IMR-90 (cell line): Measurements from ENCODE around the gene MMEL1. TPM values are rescaled to one million over a fixed set of nuclear protein-coding genes. Genes with fewer than 3 reads are reported as not detected.

Source experiments
- ATAC-seq: fragments of 200-7000 bp; cut with Tn5 transposase; 2 replicates; pipeline ENCODE4 v1.9.1; 2020; ENCODE audit warnings: low read depth, mild to moderate bottlenecking, moderate library complexity
- BruUV-seq: library from RNA; stranded (reverse); fragments of 400-500 nt; replicated peaks from 2 replicates; lab custom pipeline; 2021; lab: Mats Ljungman, UMichigan
- CTCF ChIA-PET: fragments of 300-600 bp; formaldehyde crosslinking; extraction: SDS; loops from one replicate; lab custom pipeline; 2021; ENCODE audit warnings: antibody characterized with exemption; lab: Yijun Ruan, JAX
- POLR2A ChIA-PET: fragments of 300-600 bp; sonication (Branson Sonifier 250); formaldehyde crosslinking; loops from one replicate; lab custom pipeline; 2022; ENCODE audit warnings: antibody characterized with exemption; ENCODE audit not compliant: unreplicated experiment; lab: Charles Lee
- DNase-seq: peaks from one replicate; pipeline ENCODE4 v3.0.0; 2013
- H2AFZ ChIP-seq: replicated peaks from 2 replicates; pipeline ENCODE3; 2013; ENCODE audit warnings: low read length, mild to moderate bottlenecking; ENCODE audit not compliant: poor library complexity
- H2AK5ac ChIP-seq: 2 replicates; pipeline ENCODE4 v1.6.1; 2013; ENCODE audit warnings: low read depth, low read length, inconsistent platforms
- H2AK9ac ChIP-seq: replicated peaks from 2 replicates; pipeline ENCODE3; 2013; ENCODE audit warnings: mild to moderate bottlenecking, low read depth, low read length, moderate library complexity; ENCODE audit not compliant: poor library complexity
- H2BK120ac ChIP-seq: 2 replicates; pipeline ENCODE4 v1.6.1; 2013; ENCODE audit warnings: low read depth, low read length, inconsistent platforms
- H2BK15ac ChIP-seq: 3 replicates; pipeline ENCODE4 v1.6.1; 2013; ENCODE audit warnings: low read depth, low read length, inconsistent platforms
- H2BK20ac ChIP-seq: 2 replicates; pipeline ENCODE4 v1.6.1; 2013; ENCODE audit warnings: low read depth, mild to moderate bottlenecking, inconsistent platforms, low read length, moderate library complexity
- H2BK5ac ChIP-seq: 2 replicates; pipeline ENCODE4 v1.6.1; 2013; ENCODE audit warnings: mild to moderate bottlenecking, low read depth, low read length, inconsistent platforms; ENCODE audit not compliant: poor library complexity, severe bottlenecking
- H3K14ac ChIP-seq: replicated peaks from 2 replicates; pipeline ENCODE4 v1.6.1; 2013; ENCODE audit warnings: low read depth, low read length, inconsistent platforms
- H3K18ac ChIP-seq: 2 replicates; pipeline ENCODE4 v1.6.1; 2013; ENCODE audit warnings: low read depth, low read length, control low read depth
- H3K23ac ChIP-seq: 2 replicates; pipeline ENCODE4 v1.6.1; 2013; ENCODE audit warnings: low read depth, low read length, inconsistent platforms
- H3K27ac ChIP-seq: 2 replicates; pipeline ENCODE4 v1.5.1; 2013; ENCODE audit warnings: mild to moderate bottlenecking, control low read depth, low read length; ENCODE audit not compliant: insufficient read depth
- H3K27me3 ChIP-seq: 2 replicates; pipeline ENCODE4 v1.6.1; 2013; ENCODE audit warnings: low read length; ENCODE audit not compliant: control insufficient read depth, insufficient read depth
- H3K36me3 ChIP-seq: 2 replicates; pipeline ENCODE4 v1.6.1; 2013; ENCODE audit warnings: low read length, mixed read lengths; ENCODE audit not compliant: control insufficient read depth, insufficient read depth
- H3K4ac ChIP-seq: 2 replicates; pipeline ENCODE4 v1.6.1; 2013; ENCODE audit warnings: low read depth, low read length, inconsistent platforms
- H3K4me1 ChIP-seq: 2 replicates; pipeline ENCODE4 v1.6.1; 2013; ENCODE audit warnings: low read length, mixed read lengths; ENCODE audit not compliant: control insufficient read depth, insufficient read depth
- H3K4me2 ChIP-seq: 2 replicates; pipeline ENCODE4 v1.6.1; 2013; ENCODE audit warnings: low read depth, mild to moderate bottlenecking, control low read depth, low read length, moderate library complexity
- H3K4me3 ChIP-seq: 2 replicates; pipeline ENCODE4 v1.5.1; 2013; ENCODE audit warnings: low read depth, mild to moderate bottlenecking, control low read depth, low read length, moderate library complexity; ENCODE audit not compliant: insufficient read depth
- H3K56ac ChIP-seq: 2 replicates; pipeline ENCODE4 v1.6.1; 2013; ENCODE audit warnings: low read length, inconsistent platforms; ENCODE audit not compliant: insufficient read depth; ENCODE audit errors: extremely low read depth
- H3K79me1 ChIP-seq, 2 experiments: 2 replicates each; pipeline ENCODE4 v1.6.1; 2013; ENCODE audit warnings: low read length in 2 of 2, inconsistent platforms in 1 of 2, low read depth in 1 of 2
- H3K9ac ChIP-seq: 2 replicates; pipeline ENCODE4 v1.6.1; 2013; ENCODE audit warnings: low read depth, low read length, control low read depth
- H3K9me1 ChIP-seq: 2 replicates; pipeline ENCODE4 v1.6.1; 2013; ENCODE audit warnings: low read length, inconsistent platforms; ENCODE audit not compliant: insufficient read depth
- H3K9me3 ChIP-seq: 2 replicates; pipeline ENCODE4 v1.6.1; 2013; ENCODE audit warnings: low read length; ENCODE audit not compliant: control insufficient read depth, insufficient read depth
- H4K20me1 ChIP-seq: 2 replicates; pipeline ENCODE4 v1.6.1; 2013; ENCODE audit warnings: low read length, inconsistent platforms; ENCODE audit not compliant: insufficient read depth
- H4K5ac ChIP-seq: 2 replicates; pipeline ENCODE4 v1.6.1; 2013; ENCODE audit warnings: mild to moderate bottlenecking, low read depth, low read length, control low read depth
- H4K8ac ChIP-seq, 2 experiments: 2 replicates each; pipeline ENCODE4 v1.6.1; 2013; ENCODE audit warnings: low read depth in 2 of 2, low read length in 2 of 2, control low read depth in 1 of 2, inconsistent platforms in 1 of 2
- H4K91ac ChIP-seq: 2 replicates; pipeline ENCODE4 v1.6.1; 2013; ENCODE audit warnings: low read depth, low read length, inconsistent platforms; ENCODE audit not compliant: insufficient read depth
- BHLHE40 ChIP-seq: fragments of 150-350 bp; IDR thresholded peaks from 2 replicates; pipeline ENCODE4 v1.6.1; 2016; ENCODE audit warnings: mild to moderate bottlenecking, low read depth, low read length
- CEBPB ChIP-seq: IDR thresholded peaks from 2 replicates; pipeline ENCODE4 v1.6.1; 2012; ENCODE audit warnings: low read depth, low read length, improper control_type of control experiment
- CHD1 ChIP-seq: IDR thresholded peaks from 2 replicates; pipeline ENCODE4 v1.6.1; 2012; ENCODE audit warnings: low read depth, low read length, improper control_type of control experiment
- MAFK ChIP-seq: IDR thresholded peaks from 2 replicates; pipeline ENCODE4 v1.6.1; 2012; ENCODE audit warnings: low read depth, low read length, improper control_type of control experiment
- MAZ ChIP-seq: IDR thresholded peaks from 2 replicates; pipeline ENCODE4 v1.6.1; 2012; ENCODE audit warnings: low read depth, mild to moderate bottlenecking, low read length, improper control_type of control experiment, moderate library complexity, borderline replicate concordance
- MXI1 ChIP-seq: IDR thresholded peaks from 2 replicates; pipeline ENCODE4 v1.6.1; 2012; ENCODE audit warnings: low read depth, mild to moderate bottlenecking, low read length, moderate library complexity, borderline replicate concordance
- RCOR1 ChIP-seq: IDR thresholded peaks from 2 replicates; pipeline ENCODE4 v1.6.1; 2012; ENCODE audit warnings: mild to moderate bottlenecking, low read length, improper control_type of control experiment; ENCODE audit not compliant: insufficient replicate concordance
- RFX5 ChIP-seq: IDR thresholded peaks from 2 replicates; pipeline ENCODE4 v1.8.0; 2012; ENCODE audit warnings: low read depth, mild to moderate bottlenecking, low read length, moderate library complexity
- SMC3 ChIP-seq: fragments of 150-350 bp; IDR thresholded peaks from 2 replicates; pipeline ENCODE4 v1.6.1; 2016; ENCODE audit warnings: low read depth, mild to moderate bottlenecking, antibody characterized with exemption, low read length, moderate library complexity
- USF2 ChIP-seq: fragments of 150-350 bp; IDR thresholded peaks from 2 replicates; pipeline ENCODE4 v1.6.1; 2017; ENCODE audit warnings: mild to moderate bottlenecking, antibody characterized with exemption, low read length, low read depth
- WGBS, 2 experiments: methylation state at CpG; one replicate each; pipeline versions ENCODE4 v1.1.5 to v1.1.7; 2013; ENCODE audit warnings: missing lambda C conversion rate in 2 of 2; ENCODE audit not compliant: insufficient read length in 1 of 2; ENCODE audit errors: extremely low coverage in 2 of 2; 5-methylcytosine and 5-hydroxymethylcytosine counted together
- dilution Hi-C: fragments of 300-500 bp; cut with HindIII; formaldehyde crosslinking; loops from one replicate; pipeline ENCODE4 v1.14.3; 2018; ENCODE audit warnings: low sequenced_read_pairs; ENCODE audit not compliant: unreplicated experiment
- in situ Hi-C: fragments of 300-500 bp; cut with MboI; formaldehyde crosslinking; loops from 3 replicates; pipeline ENCODE4 v1.14.3; 2019; ENCODE audit warnings: low sequenced_read_pairs, inconsistent platforms, mixed read lengths
- intact Hi-C: fragments of 100-400 bp; cut with micrococcal nuclease; formaldehyde crosslinking; loops from 2 replicates; pipeline ENCODE4 v1.10.0; 2022
- polyA plus RNA-seq, 3 experiments: library from polyadenylated mRNA; depleted of rRNA; stranded (reverse); fragments of >200 nt; gene quantifications; 2 replicates each; pipeline ENCODE4 v1.2.3, GENCODE V29; 2012; ENCODE audit warnings: low replicate concordance in 1 of 3
- total RNA-seq: library from RNA; depleted of rRNA; stranded (reverse); fragments of >200 nt; gene quantifications from 2 replicates; pipeline ENCODE4 v1.2.3, GENCODE V29; 2012
- TF ChIP-seq, protein P1 (sequence below): conservative IDR thresholded peaks from 2 replicates; pipeline ENCODE4 v1.5.1; 2012; ENCODE audit warnings: mild to moderate bottlenecking, low read depth, low read length, improper control_type of control experiment

The MMEL1 gene
- total and polyA plus RNA-seq, 2 of the 4 experiments (the other 2 are of a cell fraction): under 0.01 to 0.12 TPM

DNA sequence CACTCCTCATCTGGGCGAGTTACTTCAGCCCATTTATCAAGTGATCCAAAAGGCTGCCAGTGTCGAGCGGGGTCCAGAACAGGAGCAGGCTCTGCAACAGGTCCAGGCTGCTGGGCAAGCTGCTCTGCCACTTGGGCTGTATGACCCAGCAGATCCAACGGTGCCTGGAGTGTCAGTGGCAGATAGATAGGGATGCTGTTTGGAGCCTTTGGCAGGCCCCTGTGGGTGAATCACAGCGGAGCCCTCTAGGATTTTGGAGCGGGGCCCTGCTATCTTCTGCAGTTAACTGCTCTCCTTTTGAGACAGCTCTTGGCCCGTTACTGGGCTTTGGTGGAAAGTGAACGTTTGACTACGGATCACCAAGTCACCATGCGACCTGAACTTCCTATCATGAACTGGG, 7.5 kb downstream of the MMEL1 start:
- Histone ChIP-seq H2BK20ac (no peak overlapping the region), H3K18ac (no peak overlapping the region), H4K20me1 (no peaks in the 10 kb centered on the region), H3K9ac (no peak overlapping the region), H3K14ac (no peak overlapping the region), H2AFZ (no peak overlapping the region), H3K9me1 (no peaks in the 10 kb centered on the region), H3K23ac (no peak overlapping the region), H4K91ac (no peak overlapping the region), H3K9me3 (no peaks in the 10 kb centered on the region), H2AK5ac (no peak overlapping the region), H3K4me2 (no peak overlapping the region), H3K4ac (no peak overlapping the region), H2BK120ac (no peak overlapping the region), H3K56ac (no peak overlapping the region), H3K27me3 (peaks cover 14% of the 10 kb centered on the region), H3K4me1 (no peaks in the 10 kb centered on the region), H3K36me3 (no peaks in the 10 kb centered on the region), H2AK9ac (no peak overlapping the region), H2BK15ac (no peak overlapping the region), H2BK5ac (no peak overlapping the region), H4K8ac (no peak overlapping the region), H3K27ac (no peak overlapping the region), H3K79me1 (no peaks in the 10 kb centered on the region), H3K4me3 (no peak overlapping the region), H4K5ac (no peak overlapping the region)
- WGBS, 2 experiments: 13% methylated on average over 3 of the region's 10 CpGs; no CpG with 5 or more reads in 1 of the 2 experiments
- CTCF ChIA-PET: no interaction called here
- BruUV-seq: no TSS peak
- in situ Hi-C loops: no loop called here
- ATAC-seq (no peak), DNase-seq (no peak)
- intact Hi-C loops: no loop called here
- dilution Hi-C loops: no loop called here
- POLR2A ChIA-PET: no interaction called here
- TF ChIP-seq USF2: no peak
- TF ChIP-seq BHLHE40: no peak
- TF ChIP-seq RFX5: no peak
- TF ChIP-seq CHD1: no peak
- TF ChIP-seq, protein P1, sequence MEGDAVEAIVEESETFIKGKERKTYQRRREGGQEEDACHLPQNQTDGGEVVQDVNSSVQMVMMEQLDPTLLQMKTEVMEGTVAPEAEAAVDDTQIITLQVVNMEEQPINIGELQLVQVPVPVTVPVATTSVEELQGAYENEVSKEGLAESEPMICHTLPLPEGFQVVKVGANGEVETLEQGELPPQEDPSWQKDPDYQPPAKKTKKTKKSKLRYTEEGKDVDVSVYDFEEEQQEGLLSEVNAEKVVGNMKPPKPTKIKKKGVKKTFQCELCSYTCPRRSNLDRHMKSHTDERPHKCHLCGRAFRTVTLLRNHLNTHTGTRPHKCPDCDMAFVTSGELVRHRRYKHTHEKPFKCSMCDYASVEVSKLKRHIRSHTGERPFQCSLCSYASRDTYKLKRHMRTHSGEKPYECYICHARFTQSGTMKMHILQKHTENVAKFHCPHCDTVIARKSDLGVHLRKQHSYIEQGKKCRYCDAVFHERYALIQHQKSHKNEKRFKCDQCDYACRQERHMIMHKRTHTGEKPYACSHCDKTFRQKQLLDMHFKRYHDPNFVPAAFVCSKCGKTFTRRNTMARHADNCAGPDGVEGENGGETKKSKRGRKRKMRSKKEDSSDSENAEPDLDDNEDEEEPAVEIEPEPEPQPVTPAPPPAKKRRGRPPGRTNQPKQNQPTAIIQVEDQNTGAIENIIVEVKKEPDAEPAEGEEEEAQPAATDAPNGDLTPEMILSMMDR: no peak
- TF ChIP-seq MAFK: no peak
- TF ChIP-seq CEBPB: no peak
- TF ChIP-seq RCOR1: no peak
- TF ChIP-seq MXI1: no peak
- no peak for TF ChIP-seq MAZ
- TF ChIP-seq SMC3: no peak
